NT2/D1 (cell line): ENCODE measurements around the gene TMEM92.

Experiments
- YY1 ChIP-seq: IDR thresholded peaks from 2 replicates; pipeline ENCODE4 v1.6.1; 2011; ENCODE audit not compliant: insufficient read length, insufficient read depth
- ZNF274 ChIP-seq: IDR thresholded peaks from 2 replicates; pipeline ENCODE4 v1.6.1; 2011; ENCODE audit warnings: mild to moderate bottlenecking, low read depth, low read length

DNA sequence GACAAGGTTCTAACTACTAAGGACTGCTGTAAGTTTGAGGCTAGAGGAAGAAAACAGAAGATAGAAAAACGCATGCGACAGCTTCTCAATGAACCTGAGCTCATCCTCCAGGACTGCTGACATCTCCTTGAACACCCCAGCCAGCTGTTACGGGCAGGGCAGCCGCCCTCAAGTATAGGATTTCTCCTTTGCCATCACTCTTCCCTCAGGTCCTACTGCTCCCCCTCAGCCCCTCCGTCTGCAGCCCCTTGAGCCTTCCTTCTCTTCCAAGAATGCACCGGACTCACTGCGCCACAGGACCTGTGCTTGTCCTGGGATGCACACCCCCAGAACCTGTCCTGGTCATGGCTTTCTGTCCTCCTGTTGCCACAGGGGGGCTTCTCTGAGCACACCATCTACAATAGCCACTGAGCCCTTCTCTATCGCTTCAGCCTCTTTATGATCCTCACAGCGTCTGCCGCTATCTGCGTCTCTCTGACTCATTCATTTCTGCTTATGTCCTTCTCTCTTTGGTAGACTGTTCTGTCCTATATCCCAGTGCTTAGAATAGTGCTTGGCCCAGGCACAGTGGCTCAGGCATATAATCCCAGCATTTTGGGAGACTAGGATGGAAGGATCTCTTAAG lies 56.0 kb downstream of the TMEM92 start:
- TF ChIP-seq YY1 (no peak), ZNF274 (no peak)
